Transverse colon (tissue), 4 donors: ENCODE measurements around the gene ERFE. TPM values are rescaled to one million over a fixed set of nuclear protein-coding genes. Genes with fewer than 3 reads are reported as not detected.

Experiments used
- DNase-seq: peaks from one replicate; pipeline ENCODE4 v3.0.0-alpha.2; 2019
- H3K27ac ChIP-seq, 4 donors: fragments of 200-600 bp; sonication (generic); 2 replicates each; pipeline ENCODE4 v1.5.1; 2016 to 2018; ENCODE audit warnings: inconsistent platforms in 4 of 4
- H3K27me3 ChIP-seq: fragments of 200-600 bp; sonication (generic); 2 replicates; pipeline ENCODE4 v1.5.1; 2017; ENCODE audit warnings: inconsistent platforms
- H3K36me3 ChIP-seq, 4 donors: fragments of 200-600 bp; sonication (generic); 2 replicates each; pipeline ENCODE4 v1.5.1; 2017 to 2019; ENCODE audit warnings: inconsistent platforms in 4 of 4
- H3K4me1 ChIP-seq, 4 donors: fragments of 200-600 bp; sonication (generic); 2 replicates each; pipeline ENCODE4 v1.5.1; 2017 to 2020; ENCODE audit warnings: inconsistent platforms in 4 of 4
- H3K4me3 ChIP-seq, 4 donors: fragments of 200-600 bp; sonication (generic); 1 replicate in 1 of 4; 2 replicates in 3 of 4; pipeline versions ENCODE4 v1.5.1 to v1.6.1; 2017 to 2019; ENCODE audit warnings: inconsistent platforms in 4 of 4
- H3K9me3 ChIP-seq, 2 donors: fragments of 200-600 bp; sonication (generic); 2 replicates each; pipeline ENCODE4 v1.5.1; 2017 to 2019; ENCODE audit warnings: inconsistent platforms in 2 of 2
- CTCF ChIP-seq, 5 experiments: fragments of 200-600 bp in 3 of 5; fragments of 450-650 bp in 2 of 5; sonication (generic) in 3 of 5; IDR thresholded peaks; 1 replicate in 2 of 5; 2 replicates in 3 of 5; pipeline ENCODE4 v1.5.1; 2016 to 2017; ENCODE audit warnings: antibody characterized with exemption in 5 of 5, inconsistent platforms in 3 of 5, mild to moderate bottlenecking in 2 of 5, moderate library complexity in 1 of 5
- EP300 ChIP-seq: sonication (generic); formaldehyde crosslinking; IDR thresholded peaks from one replicate; pipeline ENCODE4 v1.6.1; 2017; ENCODE audit warnings: antibody characterized with exemption, low read depth
- POLR2A ChIP-seq: fragments of 450-650 bp; IDR thresholded peaks from one replicate; pipeline ENCODE4 v1.6.1; 2016; ENCODE audit warnings: antibody characterized with exemption, mild to moderate bottlenecking, moderate library complexity
- POLR2AphosphoS5 ChIP-seq, 3 donors: sonication (generic); formaldehyde crosslinking; IDR thresholded peaks; one replicate each; pipeline ENCODE4 v1.6.1; 2016; ENCODE audit warnings: antibody characterized with exemption in 3 of 3
- WGBS, 2 donors: methylation state at CpG; one replicate each; pipeline ENCODE4 v1.1.5; 2018; ENCODE audit warnings: low coverage in 1 of 2; 5-methylcytosine and 5-hydroxymethylcytosine counted together
- in situ Hi-C, 4 donors: fragments of 200-750 bp; cut with MboI; loops; one replicate each; pipeline versions ENCODE4 v1.15.0 to v1.15.1; 2017; ENCODE audit warnings: low sequenced_read_pairs in 3 of 4, low pct_ligation_motif_present in 1 of 4, low pct_unique_long_range_greater_than_20kb in 1 of 4
- intact Hi-C: fragments of 100-400 bp; cut with DNase I; formaldehyde crosslinking; loops from one replicate; pipeline ENCODE4 v1.15.1; 2023; ENCODE audit warnings: low total_unique reads
- total RNA-seq, 4 donors: library from RNA; depleted of rRNA; stranded (reverse); fragments of >200 nt; gene quantifications; one replicate each; pipeline ENCODE4 v1.1.0, GENCODE V29; 2016

Gene ERFE
- total RNA-seq, 4 donors from 2014 or later, result 0.41 TPM; not detected in 3

GRCh38 chr2:238216651-238217184 lies 57.9 kb downstream of the ERFE start:
- H3K4me1 ChIP-seq, result no peaks in the 10 kb centered on the region
- intact Hi-C loops, result no loop called here
- H3K36me3 ChIP-seq, result no peaks in the 10 kb centered on the region
- DNase-seq, result no peak
- no peaks in the 10 kb centered on the region for H3K27me3 ChIP-seq
- no peak for TF ChIP-seq POLR2AphosphoS5 (IDR thresholded peaks at IDR 0.05)
- TF ChIP-seq POLR2A, result no peak
- TF ChIP-seq EP300, result no peak
- TF ChIP-seq CTCF (IDR thresholded peaks at IDR 0.05), result no peak
- H3K9me3 ChIP-seq, result no peaks in the 10 kb centered on the region
- in situ Hi-C loops, result no loop called here
- H3K27ac ChIP-seq, result no peak overlapping the region
- H3K4me3 ChIP-seq, result no peak overlapping the region
- WGBS, 2 donors, result 100% methylated on average over 2 of the region's 2 CpGs; no CpG with 5 or more reads in 1 of the 2 donors

Other genes starting within 250 kb of the ERFE start
- gene UBE2F, start 192.0 kb upstream of the ERFE start, total RNA-seq, result 10 to 100 TPM; 66.8 to 79.4 (median 70.5) TPM
- 10 to 100 TPM in 3 of 4 donors, 1 to 10 TPM in 1; 9.4 to 24.3 (median 11.1) TPM for gene SCLY, start 98.0 kb upstream of the ERFE start, total RNA-seq
- 1 to 10 TPM in 2 of 4 donors, under 1 TPM in 2; 0.14 to 4.4 (median 0.72) TPM for gene ESPNL, start 58.6 kb upstream of the ERFE start, total RNA-seq
- 1 to 10 TPM in 1 of 4 donors, under 1 TPM in 1, not detected in 2; 0.14 to 5.6 TPM for gene KLHL30, start 20.3 kb upstream of the ERFE start, total RNA-seq
- 10 to 100 TPM; 16.3 to 40.0 (median 32.1) TPM for gene ILKAP, start 44.7 kb downstream of the ERFE start, total RNA-seq
- 10 to 100 TPM; 15.0 to 94.5 (median 31.7) TPM for gene HES6, start 81.1 kb downstream of the ERFE start, total RNA-seq
- 10 to 100 TPM; 19.1 to 67.3 (median 32.3) TPM for gene PER2, start 129.6 kb downstream of the ERFE start, total RNA-seq
- gene TRAF3IP1, start 161.5 kb downstream of the ERFE start, total RNA-seq, result 10 to 100 TPM in 3 of 4 donors, 1 to 10 TPM in 1; 1.1 to 14.1 (median 10.4) TPM